DMS153 treated with DMSO at 0.1 percent for 48 hours (cell line): Measurements from ENCODE around the gene FHIT.

Source experiments
- DNase-seq: peaks from one replicate; lab custom pipeline; 2025; ENCODE audit not compliant: unreplicated experiment; lab: John Stamatoyannopoulos, UW

Gene FHIT

GRCh38 chr3:60030982-60031381 is 1220.3 kb downstream of the FHIT start:
- no peak for DNase-seq

GRCh38 chr3:60028233-60028632 is 1223.0 kb downstream of the FHIT start:
- no peak for DNase-seq

DNA sequence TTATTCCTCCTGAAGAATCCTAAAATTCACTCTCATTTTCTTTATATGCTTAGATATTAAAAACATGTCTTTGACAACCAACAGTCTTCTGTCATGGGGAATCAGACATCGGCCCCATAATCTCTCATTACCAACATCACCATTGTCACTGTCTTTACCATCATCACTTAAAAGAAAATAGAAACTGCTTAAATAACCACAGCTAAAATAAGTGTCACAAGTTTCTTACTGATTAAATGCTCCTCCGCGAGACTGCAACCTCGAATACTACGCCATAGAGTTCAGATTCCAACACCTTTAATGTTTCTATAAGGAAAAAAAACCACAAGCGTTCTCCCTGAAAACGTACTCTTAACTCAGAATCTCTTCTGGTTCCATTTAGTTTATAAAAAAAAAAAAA is 1223.9 kb downstream of the FHIT start:
- no peak for DNase-seq

DNA sequence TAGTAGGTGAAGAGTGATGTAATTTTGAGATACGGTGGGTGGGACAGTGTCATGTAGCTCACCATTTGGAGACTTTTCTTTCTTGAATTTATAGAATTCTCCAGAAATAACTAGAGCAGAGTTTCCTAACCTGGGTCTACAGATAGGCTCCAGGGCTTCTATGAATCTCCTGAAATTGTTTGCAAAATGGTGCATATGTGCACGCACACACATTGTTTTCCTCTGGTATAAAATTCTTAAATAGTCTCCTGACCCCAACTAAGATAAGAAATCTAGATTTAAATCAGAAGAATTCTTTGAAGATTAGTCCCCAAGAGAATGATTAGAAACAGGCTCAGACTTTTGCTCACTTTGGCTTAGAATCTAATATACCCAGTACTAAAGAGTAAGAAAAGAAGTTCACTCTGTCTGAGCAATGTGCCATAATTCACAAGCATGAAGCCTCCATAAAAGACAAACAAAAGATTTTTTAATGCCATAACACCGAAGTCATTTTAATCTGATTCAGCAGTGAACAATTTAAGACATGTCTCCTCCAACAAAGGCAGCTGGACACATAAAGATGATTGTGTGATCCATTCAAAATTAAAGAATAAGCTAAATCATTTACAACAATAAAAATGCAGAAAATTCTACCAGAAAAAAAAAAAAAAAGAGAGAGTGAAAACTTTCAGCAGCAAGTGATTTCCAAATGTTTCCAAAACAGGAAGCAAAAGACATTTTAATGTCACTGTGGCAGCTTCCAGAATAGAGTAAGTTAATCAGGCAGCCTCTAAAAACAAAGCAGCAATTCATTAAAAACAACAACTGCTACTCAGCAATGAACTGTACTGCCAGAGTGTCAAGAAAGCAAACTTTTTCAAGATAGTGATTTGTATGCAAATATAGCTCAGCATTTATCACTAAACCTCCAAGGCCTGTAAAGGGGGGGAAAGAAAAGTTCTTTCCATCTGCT is 1225.9 kb downstream of the FHIT start:
- DNase-seq = no peak

GRCh38 chr3:60024400-60024799 is 1226.9 kb downstream of the FHIT start:
- DNase-seq = no peak

DNA sequence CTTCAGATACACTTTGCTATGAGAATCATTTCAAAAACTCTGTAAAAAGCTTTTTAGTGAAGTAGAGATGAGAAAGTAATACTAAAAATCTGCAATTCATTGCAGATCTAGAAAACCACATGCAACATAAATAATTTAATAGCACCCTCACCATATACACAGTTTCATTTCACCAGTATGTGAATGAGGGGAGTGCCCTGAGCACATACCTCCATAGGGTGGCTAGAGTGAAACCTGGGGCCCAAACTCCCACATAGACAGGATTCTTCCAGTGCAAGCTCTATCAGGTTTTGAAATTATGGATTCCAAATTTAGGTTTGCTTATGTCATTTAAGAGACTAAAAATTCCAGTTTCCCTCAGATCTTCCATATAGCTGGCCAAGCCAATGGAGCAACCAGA is 1228.1 kb downstream of the FHIT start:
- DNase-seq = no peak

- no peak for DNase-seq
These were observed 1233.6 kb downstream of the FHIT start for GRCh38 chr3:60017631-60018030.

- no peak for DNase-seq
These were observed 1236.1 kb downstream of the FHIT start for GRCh38 chr3:60015032-60015705.

DNA sequence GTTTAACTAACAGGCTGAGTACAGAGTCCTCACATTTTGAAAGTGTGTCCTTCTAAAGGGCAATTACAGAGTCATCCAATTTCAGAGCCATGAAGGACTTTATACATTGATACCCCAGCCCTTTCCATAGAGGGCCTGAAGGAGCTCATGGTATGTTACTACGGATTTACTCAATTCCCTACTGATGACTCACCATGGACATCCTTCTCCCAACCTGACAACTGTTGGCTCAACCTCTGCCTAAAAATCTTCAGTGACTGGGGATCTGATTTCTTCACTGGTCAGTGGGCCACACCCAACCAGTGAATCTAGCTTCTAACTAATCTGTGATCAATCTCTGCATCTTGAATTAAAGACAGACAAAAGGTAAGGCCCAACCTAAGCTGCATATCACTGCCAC is 1238.0 kb downstream of the FHIT start:
- no peak for DNase-seq

GRCh38 chr3:60011218-60011617 is 1240.0 kb downstream of the FHIT start:
- no peak for DNase-seq

GRCh38 chr3:60010781-60011180 is 1240.5 kb downstream of the FHIT start:
- no peak for DNase-seq

GRCh38 chr3:60009931-60010478 is 1241.2 kb downstream of the FHIT start:
- DNase-seq = no peak

GRCh38 chr3:60001369-60001768 is 1249.9 kb downstream of the FHIT start:
- no peak for DNase-seq

- DNase-seq = no peak
These were observed 1250.7 kb downstream of the FHIT start for GRCh38 chr3:60000311-60001105.

DNA sequence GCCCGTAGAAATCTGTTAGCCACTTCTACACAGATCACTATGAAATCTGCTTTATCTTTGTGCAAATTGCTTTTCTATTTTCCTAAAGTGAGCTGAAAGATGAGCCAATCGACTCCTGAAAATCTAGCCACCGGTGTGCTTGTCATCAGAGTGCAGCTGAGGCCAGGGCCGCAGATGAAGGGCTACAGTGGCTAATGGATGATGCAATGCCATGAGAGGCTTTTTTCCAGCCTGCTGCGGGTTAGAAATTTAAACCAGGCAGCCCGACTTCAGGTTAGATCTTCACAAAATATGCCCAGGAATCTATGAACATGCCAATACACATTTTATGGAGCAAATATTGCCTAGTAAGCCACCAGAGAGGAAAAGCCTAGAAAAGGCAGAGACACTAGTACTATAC is 1253.2 kb downstream of the FHIT start:
- DNase-seq = no peak

- no peak for DNase-seq
These were observed 1253.7 kb downstream of the FHIT start for GRCh38 chr3:59997583-59997982.

- DNase-seq = no peak
These were observed 1255.2 kb downstream of the FHIT start for GRCh38 chr3:59996056-59996455.

DNA sequence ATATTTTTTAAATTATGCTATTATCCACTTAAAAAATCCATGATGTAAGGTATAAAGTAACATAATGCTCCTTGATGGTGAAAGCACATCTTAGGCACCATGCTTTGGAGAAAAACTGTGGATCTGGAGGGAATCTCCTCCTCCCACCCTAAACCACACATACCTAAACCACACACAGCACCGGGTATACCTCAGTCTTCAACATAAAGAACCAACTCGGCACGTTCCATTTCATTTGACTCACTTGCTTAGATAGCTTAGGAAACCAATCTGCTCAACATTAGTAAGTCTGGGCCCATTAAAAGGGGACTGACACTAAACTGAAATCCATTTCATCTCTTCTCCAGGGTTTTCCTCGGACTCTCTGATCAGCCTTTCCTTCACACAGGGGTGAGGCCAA is 1255.7 kb downstream of the FHIT start:
- DNase-seq = no peak

DNA sequence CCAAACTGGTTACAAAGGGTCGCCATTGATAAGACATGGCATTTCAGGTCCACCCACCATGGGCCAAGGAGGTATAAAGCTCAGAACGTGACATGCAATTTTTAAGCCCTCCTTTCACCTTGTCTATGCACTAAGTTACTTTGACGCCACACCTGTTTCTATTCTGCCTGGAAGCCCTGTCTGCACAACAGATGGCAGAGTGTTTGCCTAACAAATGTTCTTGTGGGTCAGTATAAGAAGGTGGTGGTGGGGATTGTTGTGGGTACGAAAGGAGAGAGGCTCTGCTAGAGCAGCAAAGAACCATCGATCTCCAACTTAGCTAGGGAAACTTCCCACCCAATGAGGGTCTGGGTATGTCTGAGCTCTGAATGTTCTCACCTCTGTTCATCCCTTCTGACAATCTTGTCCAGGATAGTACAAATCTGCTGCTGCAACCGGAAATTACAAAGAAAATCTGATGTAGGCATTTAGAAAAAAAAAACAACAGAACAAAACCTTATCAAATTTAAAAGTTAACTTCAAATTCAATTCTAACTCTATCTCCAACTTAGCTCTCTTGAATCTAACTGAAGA is 1256.4 kb downstream of the FHIT start:
- DNase-seq = no peak

- no peak for DNase-seq
These were observed 1258.7 kb downstream of the FHIT start for GRCh38 chr3:59992578-59992977.

- DNase-seq = no peak
These were observed 1260.3 kb downstream of the FHIT start for GRCh38 chr3:59990915-59991314.
